Stimulated activated CD8-positive, alpha-beta memory T cell treated with anti-CD3 and anti-CD28 coated beads, Interleukin-15, amount 100 ng/mL, for 4 hours (primary cell): Measurements from ENCODE around the gene SYDE2.
"Not testable (repeated sequence)": the region's sequence is repeated elsewhere in the genome, so short reads cannot be mapped to it uniquely, and the experiment has no call there.

Source experiments
- DNase-seq, 2 donors: peaks; one replicate each; pipeline ENCODE4 v3.0.0-alpha.2; 2020; ENCODE audit warnings: low read depth in 2 of 2

SYDE2 gene, protein sequence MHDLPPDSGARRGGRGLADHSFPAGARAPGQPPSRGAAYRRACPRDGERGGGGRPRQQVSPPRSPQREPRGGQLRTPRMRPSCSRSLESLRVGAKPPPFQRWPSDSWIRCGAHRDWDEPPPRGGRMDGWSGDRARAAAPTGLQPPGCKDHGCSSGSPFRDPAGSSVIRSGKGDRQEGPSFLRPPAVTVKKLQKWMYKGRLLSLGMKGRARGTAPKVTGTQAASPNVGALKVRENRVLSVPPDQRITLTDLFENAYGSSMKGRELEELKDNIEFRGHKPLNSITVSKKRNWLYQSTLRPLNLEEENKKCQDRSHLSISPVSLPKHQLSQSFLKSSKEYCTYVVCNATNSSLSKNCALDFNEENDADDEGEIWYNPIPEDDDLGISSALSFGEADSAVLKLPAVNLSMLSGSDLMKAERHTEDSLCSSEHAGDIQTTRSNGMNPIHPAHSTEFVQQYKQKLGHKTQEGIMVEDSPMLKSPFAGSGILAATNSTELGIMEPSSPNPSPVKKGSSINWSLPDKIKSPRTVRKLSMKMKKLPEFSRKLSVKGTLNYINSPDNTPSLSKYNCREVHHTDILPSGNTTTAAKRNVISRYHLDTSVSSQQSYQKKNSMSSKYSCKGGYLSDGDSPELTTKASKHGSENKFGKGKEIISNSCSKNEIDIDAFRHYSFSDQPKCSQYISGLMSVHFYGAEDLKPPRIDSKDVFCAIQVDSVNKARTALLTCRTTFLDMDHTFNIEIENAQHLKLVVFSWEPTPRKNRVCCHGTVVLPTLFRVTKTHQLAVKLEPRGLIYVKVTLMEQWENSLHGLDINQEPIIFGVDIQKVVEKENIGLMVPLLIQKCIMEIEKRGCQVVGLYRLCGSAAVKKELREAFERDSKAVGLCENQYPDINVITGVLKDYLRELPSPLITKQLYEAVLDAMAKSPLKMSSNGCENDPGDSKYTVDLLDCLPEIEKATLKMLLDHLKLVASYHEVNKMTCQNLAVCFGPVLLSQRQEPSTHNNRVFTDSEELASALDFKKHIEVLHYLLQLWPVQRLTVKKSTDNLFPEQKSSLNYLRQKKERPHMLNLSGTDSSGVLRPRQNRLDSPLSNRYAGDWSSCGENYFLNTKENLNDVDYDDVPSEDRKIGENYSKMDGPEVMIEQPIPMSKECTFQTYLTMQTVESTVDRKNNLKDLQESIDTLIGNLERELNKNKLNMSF

DNA sequence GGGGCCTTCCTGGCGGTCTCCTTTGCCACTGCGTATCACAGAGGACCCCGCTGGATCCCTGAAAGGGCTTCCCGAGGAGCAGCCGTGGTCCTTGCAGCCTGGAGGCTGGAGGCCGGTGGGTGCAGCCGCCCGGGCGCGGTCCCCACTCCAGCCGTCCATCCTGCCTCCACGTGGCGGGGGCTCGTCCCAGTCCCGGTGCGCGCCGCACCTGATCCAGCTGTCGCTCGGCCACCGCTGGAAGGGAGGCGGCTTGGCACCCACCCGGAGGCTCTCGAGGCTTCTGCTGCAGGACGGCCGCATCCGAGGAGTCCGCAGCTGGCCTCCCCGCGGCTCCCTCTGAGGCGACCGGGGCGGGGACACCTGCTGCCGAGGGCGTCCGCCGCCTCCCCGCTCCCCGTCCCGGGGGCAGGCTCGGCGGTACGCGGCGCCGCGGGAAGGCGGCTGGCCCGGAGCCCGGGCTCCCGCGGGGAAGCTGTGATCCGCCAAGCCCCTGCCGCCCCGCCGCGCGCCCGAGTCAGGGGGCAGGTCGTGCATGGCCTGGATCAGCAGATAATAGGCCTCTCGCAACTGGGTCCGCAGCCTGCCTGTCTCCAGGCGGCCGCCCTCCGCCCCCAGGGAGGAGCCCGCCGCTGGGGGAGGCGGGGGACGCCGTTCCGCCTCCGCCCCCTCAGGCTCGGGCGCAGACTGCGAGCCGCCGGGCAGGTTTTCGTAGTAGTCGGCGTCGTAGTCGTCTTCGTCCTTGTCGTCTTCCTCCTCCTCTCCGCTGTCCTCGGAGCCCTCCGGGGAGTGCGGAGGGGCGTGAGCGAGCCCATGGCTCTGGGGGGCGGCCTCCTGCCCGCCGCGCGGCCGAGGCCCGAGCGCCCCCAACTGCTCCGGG, at the start of gene SYDE2:
Gene SYDE2 (minus strand): TSS at position 554 of the 877 bp plus-strand sequence. CDS start 20 bp downstream, at position 534.
- DNase-seq: peak; percentile 51 to 59

DNA sequence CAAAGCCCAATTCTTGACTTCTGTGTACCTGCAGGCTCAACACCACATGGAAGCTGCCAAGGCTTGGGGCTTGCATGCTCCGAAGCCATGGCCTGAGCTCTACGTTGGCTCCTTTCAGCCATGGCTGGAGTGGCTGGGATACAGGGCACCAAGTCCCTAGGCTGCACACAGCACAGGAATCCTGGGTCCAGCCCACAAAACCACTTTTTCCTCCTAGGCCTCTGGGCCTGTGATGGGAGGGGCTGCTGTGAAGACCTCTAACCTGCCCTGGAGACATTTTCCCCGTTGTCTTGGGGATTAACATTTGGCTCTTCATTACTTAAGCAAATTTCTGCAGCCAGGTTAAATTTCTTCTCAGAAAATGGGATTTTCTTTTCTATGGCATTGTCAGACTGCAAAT, 48.2 kb upstream of the SYDE2 start:
- not testable (repeated sequence) for DNase-seq

DNA sequence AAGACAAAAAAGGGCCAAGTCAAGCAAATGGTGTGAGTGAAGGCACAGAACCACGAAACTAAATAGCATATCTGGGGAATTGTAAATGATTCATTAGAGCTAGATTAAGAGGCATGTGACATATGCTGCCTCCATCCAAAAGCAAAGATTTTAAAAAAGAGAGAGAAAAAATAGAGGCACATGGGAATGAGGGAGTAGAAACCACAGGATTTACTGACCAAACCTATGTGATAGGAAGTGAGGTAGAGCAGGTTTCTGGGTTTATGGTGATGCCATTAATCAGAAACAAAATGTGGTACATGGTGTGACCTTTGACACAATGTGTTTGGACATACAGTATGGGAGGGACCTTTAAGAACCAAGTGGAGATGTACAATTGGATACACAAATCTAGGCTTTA, 45.1 kb upstream of the SYDE2 start:
- no peak for DNase-seq

DNA sequence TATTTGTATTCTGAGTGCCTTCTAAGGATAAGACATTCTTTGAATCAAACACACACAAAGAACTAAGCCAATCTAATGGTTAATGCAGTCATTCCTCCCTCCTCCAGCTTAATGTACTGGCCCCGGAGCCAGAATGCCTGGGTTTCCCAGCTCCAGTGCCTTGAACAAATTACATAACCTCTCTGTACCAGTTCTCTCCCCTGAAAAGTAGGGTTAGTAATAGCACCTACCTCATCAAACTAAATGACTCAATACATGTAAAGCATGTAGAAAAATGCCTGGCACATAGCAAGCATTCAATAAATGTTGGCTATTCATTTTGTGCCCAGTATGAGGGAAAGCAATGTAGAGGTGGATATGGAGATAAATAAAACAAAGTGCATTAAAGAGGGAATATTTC, 44.6 kb upstream of the SYDE2 start:
- DNase-seq: no peak

DNA sequence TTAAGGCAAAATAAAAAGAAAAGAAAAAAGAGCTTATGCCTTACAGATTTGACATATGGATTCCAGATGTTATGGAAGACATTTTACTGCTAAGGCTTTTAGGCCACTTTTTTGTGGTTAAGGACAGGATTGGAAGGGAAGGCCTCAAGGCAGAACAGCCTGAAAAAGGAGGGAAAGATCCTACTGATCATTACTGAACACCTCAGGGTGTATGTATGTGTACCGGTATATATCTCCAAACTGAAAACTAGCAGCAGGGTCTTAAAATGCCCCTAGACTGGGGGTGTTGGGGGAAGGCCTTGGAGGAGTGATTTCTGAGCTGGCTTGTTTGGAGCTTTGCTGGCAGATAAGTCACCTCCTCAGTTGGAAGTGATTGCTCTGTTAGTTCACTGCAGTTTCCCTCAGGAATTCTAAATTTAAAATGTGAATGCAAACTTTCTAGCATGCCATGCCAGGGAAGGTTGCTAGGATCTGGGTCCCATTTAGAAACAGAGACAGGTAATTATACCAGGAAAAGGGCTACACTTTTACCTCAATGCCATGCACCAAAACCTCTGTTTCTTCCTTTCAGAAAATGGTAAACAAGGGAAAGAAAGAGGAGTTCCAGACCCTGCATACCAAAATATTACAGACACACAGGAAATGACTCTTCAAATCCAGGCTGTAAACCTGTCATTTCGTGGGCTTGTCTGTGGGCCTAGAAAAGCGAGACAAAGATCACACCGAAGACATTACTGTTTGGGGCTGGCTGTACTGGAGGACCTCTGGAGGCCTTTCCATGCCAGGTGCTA, 43.6 kb upstream of the SYDE2 start:
- DNase-seq: no peak

DNA sequence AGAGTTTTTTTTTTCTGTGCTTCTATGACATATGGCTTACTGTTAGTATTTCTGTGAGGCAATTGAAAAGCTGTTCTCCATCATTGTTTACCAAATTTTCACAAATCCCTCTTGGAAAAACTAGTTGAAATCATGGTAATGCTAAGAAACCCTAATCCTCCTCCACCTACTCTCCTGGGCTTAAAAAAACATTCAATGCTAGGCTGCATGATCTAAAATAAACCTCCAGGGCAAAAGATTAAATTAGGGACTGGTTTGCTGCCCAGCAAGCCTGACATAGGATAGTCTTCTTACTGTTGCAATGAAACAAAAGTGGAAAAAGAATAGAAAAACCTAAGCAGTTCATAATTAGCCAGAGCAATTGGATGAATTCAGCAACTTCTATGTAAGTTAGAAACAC, 42.6 kb upstream of the SYDE2 start:
- DNase-seq: no peak

DNA sequence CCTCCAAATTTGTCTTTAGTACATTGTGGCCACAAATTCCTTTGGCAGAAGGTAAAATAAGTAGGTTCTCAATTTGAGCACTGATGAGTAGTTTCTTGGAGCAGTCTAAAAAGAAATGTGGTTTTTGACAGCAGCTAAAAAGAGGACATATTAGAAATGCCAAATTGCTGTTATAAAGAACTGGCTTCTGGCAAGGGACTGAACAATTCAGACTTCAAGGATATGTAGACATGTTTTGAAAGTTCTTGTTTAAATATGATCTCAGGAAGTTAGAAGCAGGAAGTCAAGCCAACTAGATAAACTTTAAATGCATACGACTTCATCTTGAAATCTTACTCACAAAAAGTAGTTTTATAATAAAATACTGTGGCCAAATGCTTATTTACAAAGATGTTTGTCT, 39.8 kb upstream of the SYDE2 start:
- DNase-seq: no peak

DNA sequence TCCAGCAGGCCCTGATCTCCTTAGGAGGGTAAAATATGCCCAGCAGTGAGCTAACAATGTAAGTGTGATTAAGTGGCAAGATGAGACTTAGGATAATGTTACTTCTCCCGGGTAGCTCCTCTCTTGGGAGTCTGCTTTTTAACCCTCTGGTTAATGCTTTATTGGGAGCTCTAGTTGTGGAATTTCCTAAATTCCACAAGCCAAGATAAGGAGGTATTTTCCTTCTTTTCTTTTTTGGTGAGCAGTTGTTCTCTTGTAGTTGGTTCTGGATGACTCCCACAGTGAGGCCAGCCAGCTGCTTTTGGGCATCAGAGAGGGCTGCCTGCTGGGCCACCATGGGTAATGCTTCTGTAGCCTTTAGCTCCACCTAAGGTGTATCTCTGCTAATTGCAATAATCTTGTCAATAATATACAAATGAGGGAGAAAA, 39.4 kb upstream of the SYDE2 start:
- DNase-seq: no peak

DNA sequence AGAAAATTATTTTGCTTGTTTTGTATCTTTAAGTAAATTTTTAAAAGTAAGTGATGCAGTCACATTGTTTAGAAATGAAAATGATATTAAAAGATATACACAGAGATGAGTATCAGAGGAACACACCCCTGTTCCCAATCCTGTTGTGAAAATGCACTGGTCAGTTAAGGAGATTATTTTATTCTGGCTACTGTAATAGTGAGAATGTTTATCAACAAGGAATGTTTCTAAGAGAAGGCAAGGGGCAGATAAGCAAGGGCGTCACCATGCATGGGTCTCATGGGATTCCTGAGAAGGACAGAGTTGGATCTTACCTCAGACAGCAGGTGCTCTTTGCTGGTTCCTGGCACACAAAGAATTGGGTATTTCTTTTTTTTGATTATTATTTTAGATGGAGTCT, 36.8 kb upstream of the SYDE2 start:
- DNase-seq: no peak

DNA sequence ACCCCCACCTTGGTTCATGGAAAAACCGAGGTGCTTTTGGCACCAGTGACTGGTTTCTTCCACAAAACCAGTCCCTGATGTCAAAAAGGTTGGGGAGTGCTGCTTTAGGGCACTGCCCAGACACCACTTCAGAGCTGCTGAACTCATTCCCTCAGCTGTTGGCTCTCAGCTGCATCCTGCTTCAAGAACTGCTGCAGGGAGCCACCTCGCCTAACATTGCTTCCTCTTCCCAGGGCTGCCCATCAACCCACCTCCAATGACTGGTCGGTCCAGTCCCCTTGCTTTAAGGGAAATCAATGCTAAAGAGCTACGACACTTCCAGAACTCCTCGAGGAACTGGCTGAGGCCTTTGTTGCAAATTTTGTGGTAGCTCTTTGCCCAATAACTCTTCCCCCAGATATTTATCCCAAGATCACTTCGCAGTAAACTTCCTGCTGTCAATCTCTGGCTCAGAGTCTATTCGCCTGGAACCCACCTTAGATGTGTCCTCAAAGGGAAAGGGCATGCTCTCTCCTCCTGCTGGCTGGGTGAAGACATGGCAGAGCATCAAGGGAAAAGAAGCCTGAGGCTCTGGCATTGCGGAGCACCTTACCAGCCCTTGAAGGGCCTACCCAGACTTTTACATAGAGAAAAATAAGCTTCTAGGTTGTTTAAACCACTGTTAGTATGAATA, 29.6 kb upstream of the SYDE2 start:
- DNase-seq: no peak

DNA sequence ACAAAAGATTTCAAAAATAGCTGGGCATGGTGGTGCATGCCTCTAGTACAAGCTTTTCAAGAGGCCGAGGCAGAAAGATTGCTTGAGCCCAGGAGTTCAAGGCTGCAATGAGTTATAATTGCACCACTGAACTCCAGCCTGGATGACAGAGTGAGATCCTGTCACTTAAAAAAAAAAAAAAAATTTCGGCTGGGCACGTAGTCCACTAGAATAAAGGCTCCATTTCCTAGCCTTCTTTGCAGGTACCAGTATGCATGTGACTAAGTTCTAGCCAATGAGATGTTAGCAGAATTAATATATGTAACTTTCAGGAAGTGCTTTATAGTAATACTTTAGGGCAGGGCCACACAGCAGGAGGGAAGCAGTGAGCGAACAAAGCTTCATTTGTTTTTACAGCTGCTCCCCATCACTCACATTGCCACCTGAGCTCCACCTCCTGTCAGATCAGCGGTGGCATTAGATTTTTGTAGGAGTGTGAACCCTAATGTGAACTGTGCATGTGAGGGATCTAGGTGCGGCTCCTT, 28.8 kb upstream of the SYDE2 start:
- no peak for DNase-seq

DNA sequence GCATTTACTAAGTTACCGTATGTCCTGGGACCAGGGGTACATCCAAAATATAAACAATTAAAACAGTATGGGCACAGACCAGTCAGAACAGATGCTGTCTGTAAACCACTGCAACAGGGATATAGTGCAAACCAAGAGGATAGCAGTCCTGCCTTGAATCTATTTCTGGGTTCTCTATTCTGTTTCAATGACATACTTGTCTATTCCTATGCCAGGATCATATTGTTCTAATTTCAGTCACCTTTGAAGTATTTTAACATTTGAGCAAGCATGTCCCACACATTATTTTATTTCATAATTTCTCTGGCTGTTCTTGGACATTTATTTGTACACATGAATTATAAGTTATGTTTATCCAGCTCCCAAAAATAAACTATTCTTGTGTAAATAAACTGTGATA, 28.2 kb upstream of the SYDE2 start:
- no peak for DNase-seq

DNA sequence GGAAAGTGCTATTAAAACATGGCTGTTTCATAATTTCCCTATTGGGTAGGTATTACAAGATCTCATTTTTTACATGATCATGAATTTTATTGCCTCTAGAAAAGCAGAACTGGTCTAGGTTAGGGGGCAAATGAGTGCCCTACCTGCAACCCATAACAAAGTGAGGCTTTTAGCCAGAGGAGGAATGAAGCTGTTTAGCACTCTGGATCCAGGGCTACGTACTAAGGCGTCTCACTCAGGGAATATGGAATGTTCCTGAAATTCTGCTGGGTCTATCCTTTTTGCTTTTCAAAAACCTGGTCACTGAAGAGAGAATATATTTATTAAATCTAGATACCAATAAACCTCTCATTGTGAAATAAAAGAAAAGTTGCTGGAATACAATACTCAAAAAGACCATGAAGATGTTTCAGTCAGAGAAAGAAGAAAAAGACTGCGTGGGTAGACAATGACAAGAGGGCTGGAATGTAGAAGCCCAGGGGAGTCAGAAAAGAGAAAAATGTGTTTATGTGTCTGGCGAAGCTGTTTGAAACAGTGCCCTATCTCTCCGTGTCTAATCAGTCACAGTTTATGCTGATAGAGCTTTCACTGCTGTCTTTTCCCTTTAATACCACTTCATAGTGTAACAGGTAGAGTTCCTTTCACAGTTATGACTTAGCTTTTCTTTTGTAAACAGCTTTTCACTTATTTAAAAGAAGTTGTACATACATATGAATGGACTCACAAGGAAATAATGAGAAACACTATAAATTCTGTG, 25.0 kb upstream of the SYDE2 start:
- DNase-seq: no peak

DNA sequence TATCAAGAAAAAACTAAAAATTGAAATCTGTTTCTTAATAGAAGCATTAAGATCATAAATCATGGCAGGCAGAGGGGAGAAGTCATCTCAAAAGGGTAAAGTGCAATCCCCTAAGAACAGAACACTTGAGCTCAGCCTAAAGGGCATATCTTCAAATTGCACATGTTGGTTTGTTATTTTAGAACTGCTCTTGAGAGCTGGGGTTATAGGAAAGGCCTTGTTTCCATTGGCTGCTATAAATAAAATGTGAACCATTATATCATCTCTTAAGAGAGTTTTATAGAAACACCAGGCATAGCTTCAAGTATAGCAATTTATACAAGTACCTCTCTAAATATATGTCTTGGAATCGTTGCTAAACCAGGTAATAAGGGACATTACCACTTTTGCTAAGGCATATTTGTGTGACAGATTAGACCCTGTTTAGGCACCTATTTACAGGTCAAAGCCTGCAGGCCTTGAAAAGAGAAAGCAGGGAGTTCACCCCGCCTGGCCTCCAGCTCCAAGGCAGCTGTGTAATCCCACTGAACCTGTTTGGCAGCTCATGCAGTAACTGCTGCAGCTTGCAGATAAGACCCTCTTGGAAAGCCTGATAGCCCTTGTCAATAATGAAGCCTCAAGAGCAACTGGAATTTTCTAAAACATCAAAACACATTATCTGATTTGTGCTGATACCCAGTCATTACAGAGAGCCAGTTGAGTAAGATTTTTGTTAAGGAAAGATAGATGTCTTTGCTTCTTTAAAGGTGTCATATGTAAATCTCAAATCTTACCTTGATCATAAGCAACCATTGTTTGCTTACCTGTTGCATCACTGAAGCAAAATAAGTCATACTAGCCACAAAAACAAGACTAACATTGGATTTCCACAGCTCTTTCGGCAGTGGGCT, 24.2 kb upstream of the SYDE2 start:
- no peak for DNase-seq

DNA sequence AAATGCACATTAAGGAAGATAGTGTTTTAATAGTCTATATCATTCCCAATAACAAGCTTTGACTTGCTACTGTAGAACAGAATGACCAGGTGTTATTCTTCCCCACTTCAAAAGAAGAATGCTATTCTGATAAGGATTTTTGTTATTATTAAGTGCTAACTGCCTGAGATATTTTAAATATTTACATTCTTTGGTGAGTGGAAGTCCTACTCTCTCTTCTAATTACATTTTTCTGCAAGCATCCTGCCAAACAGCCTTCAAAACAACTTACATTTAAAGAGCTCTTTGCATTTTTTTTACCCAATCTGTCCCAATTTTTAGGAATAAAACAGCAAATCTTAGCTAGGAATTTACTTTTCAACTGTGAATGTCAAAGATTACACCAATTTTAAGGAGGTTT, 23.5 kb upstream of the SYDE2 start:
- DNase-seq: no peak

DNA sequence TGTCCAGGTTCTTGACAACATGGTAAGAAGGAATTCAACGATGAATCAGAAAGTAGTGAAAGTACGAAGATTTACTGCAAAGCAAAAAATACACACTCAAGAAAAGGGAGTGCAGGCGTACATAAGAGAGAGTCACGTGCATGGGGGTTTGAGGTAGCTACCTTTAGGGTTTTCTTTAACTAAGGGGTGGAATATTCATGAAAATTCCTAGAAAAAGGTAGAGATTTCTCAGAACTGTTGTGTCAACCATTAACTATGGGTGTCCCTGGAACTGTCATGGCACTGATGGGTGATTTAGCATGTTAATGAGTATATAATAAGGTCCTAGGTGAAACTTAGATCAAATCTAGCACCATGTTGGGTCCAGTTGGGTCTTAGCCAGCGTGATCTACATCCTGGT, 22.5 kb upstream of the SYDE2 start:
- DNase-seq: no peak

DNA sequence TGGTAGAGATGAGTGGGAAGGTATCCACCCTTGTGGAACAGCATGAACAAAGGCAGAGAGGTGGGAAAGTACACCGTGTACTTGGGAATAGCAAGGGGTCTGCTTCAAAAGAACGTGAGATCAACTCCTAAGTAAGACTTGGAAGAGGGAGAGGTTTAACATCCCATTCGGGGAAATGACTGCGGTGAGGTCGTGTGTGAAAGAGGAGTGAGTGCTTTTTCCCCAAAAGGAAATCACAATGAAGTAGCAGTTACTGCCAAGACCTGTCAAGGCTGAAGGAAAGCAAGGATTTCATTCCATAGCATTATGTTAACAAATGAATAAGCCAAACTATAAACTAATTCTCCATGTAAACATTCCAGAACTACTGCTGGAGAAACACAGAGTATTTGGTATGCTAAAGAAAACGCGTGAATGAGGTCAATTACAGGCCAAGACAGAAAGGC, 20.0 kb upstream of the SYDE2 start:
- DNase-seq: no peak
